Lower leg skin (tissue), 3 donors: ENCODE results near the gene IMMP2L.

ENCODE experiments used
- CTCF ChIP-seq, 3 donors: fragments of 450-650 bp; IDR thresholded peaks; one replicate each; pipeline ENCODE4 v1.5.1; 2016; ENCODE audit warnings: antibody characterized with exemption in 3 of 3, mild to moderate bottlenecking in 3 of 3, moderate library complexity in 2 of 3
- POLR2A ChIP-seq, 2 donors: fragments of 450-650 bp; IDR thresholded peaks; one replicate each; pipeline ENCODE4 v1.6.1; 2016 to 2017; ENCODE audit warnings: antibody characterized with exemption in 2 of 2, mild to moderate bottlenecking in 1 of 2, moderate library complexity in 1 of 2

- TF ChIP-seq CTCF (IDR thresholded peaks at IDR 0.05) (no peak), POLR2A (IDR thresholded peaks at IDR 0.05) (no peak)
Measured at GRCh38 chr7:111059833-111060232, 502.5 kb downstream of the IMMP2L start.
